CD4-positive, alpha-beta T cell (primary cell): ENCODE measurements around the gene R3HDM2. TPM values are rescaled to one million over a fixed set of nuclear protein-coding genes. Genes with fewer than 3 reads are reported as not detected.
A peak's percentile ranks its signal among the peaks of the same experiment; 100 is the strongest.

Experiments used
- ATAC-seq: fragments of 200-7000 bp; cut with Tn5 transposase; one replicate; pipeline ENCODE4 v1.10.0; 2022; ENCODE audit warnings: mild to moderate bottlenecking; ENCODE audit not compliant: poor library complexity
- CTCF ChIA-PET: fragments of 350-600 bp; sonication (Branson Sonifier 250); formaldehyde crosslinking; loops from one replicate; lab custom pipeline; 2021; ENCODE audit warnings: antibody characterized with exemption, inconsistent platforms; lab: Charles Lee
- POLR2A ChIA-PET: fragments of 350-600 bp; sonication (Branson Sonifier 250); formaldehyde crosslinking; loops from one replicate; lab custom pipeline; 2021; ENCODE audit warnings: antibody characterized with exemption, inconsistent platforms; lab: Charles Lee
- DNase-seq, 14 experiments: peaks; one replicate each; pipeline ENCODE4 v3.0.0-alpha.2; 2013 to 2020; ENCODE audit warnings: mixed read lengths in 2 of 14
- H3K27ac ChIP-seq, 2 donors: one replicate each; pipeline versions ENCODE4 v1.5.1 to v1.7.0; 2013; ENCODE audit warnings: low read length in 2 of 2, low read depth in 1 of 2, mild to moderate bottlenecking in 1 of 2
- H3K27me3 ChIP-seq, 2 experiments: 1 replicate in 1 of 2; 2 replicates in 1 of 2; pipeline versions ENCODE4 v1.6.1 to v1.7.0; 2013; ENCODE audit warnings: low read length in 2 of 2, control low read depth in 1 of 2, mild to moderate bottlenecking in 1 of 2, moderate library complexity in 1 of 2; ENCODE audit not compliant: insufficient read depth in 2 of 2, control insufficient read depth in 1 of 2
- H3K36me3 ChIP-seq: one replicate; pipeline ENCODE4 v1.6.1; 2013; ENCODE audit warnings: low read length, control low read depth; ENCODE audit not compliant: insufficient read depth
- H3K4me1 ChIP-seq: one replicate; pipeline ENCODE4 v1.6.1; 2013; ENCODE audit warnings: low read length, control low read depth; ENCODE audit not compliant: insufficient read depth
- H3K4me3 ChIP-seq: one replicate; pipeline ENCODE4 v1.5.1; 2013; ENCODE audit warnings: mild to moderate bottlenecking, low read length, moderate library complexity
- H3K9me3 ChIP-seq, 2 experiments: 1 replicate in 1 of 2; 2 replicates in 1 of 2; pipeline versions ENCODE4 v1.6.1 to v1.7.0; 2013; ENCODE audit warnings: low read length in 2 of 2, mild to moderate bottlenecking in 2 of 2, control low read depth in 1 of 2, moderate library complexity in 1 of 2; ENCODE audit not compliant: control insufficient read depth in 1 of 2, insufficient read depth in 1 of 2
- H3K27ac Mint-ChIP-seq: one replicate; pipeline ENCODE4 v1.8.0; 2020; ENCODE audit warnings: mixed read lengths
- H3K27me3 Mint-ChIP-seq: one replicate; pipeline ENCODE4 v1.8.0; 2021; ENCODE audit warnings: mixed read lengths
- H3K36me3 Mint-ChIP-seq: one replicate; pipeline ENCODE4 v1.8.0; 2021; ENCODE audit warnings: low read depth, mixed read lengths
- H3K4me1 Mint-ChIP-seq: one replicate; pipeline ENCODE4 v1.8.0; 2021; ENCODE audit warnings: low read depth, mixed read lengths
- H3K4me3 Mint-ChIP-seq: one replicate; pipeline ENCODE4 v1.8.0; 2020; ENCODE audit warnings: mild to moderate bottlenecking, mixed read lengths
- H3K9me3 Mint-ChIP-seq: one replicate; pipeline ENCODE4 v1.8.0; 2020; ENCODE audit warnings: mixed read lengths
- CTCF ChIP-seq: fragments of 200-600 bp; IDR thresholded peaks from one replicate; pipeline ENCODE4 v1.8.0; 2022; ENCODE audit warnings: antibody characterized with exemption, mild to moderate bottlenecking
- intact Hi-C, 2 experiments: fragments of 100-400 bp; cut with DNase I in 1 of 2; cut with micrococcal nuclease in 1 of 2; formaldehyde crosslinking; loops; one replicate each; pipeline versions ENCODE4 v1.15.1 to v1.9.0; 2023 to 2025; cut with DNase I, micrococcal nuclease
- total RNA-seq, 174 experiments: library from RNA in 2 of 174; stranded (reverse) in 2 of 174; gene quantifications; one replicate each; pipeline ENCODE4 v1.2.3 and lab custom pipeline; 2021 to 2026

The R3HDM2 gene
- total RNA-seq, 2 experiments from 2014 or later = 106 to 115 TPM

GRCh38 chr12:57233357-57234232, 197.2 kb downstream of the R3HDM2 start:
- H3K4me3 ChIP-seq = no peak overlapping the region
- no peaks in the 10 kb centered on the region for H3K9me3 Mint-ChIP-seq
- no peak for ATAC-seq
- H3K27me3 ChIP-seq = peaks cover 27 to 30% of the 10 kb centered on the region in 2 experiments
- H3K27ac ChIP-seq = peak overlapping the region in 1 of 2 donors; percentile 9
- peaks cover 28% of the 10 kb centered on the region for H3K27me3 Mint-ChIP-seq
- H3K9me3 ChIP-seq = peaks cover 0 to 17% of the 10 kb centered on the region in 2 experiments
- ChIA-PET CTCF (no interaction called here), POLR2A (interaction anchor here (1.8 kb wide), 1 partner anchor 9 kb away, joined by 6 read pairs; no protein-coding TSS in a partner anchor)
- intact Hi-C loops = loop anchor here in 1 of 2 experiments (5.0 kb wide), 1 partner anchor 151 kb away; no protein-coding TSS in a partner anchor
- peaks cover 48% of the 10 kb centered on the region for H3K36me3 Mint-ChIP-seq
- H3K4me1 Mint-ChIP-seq = peaks cover 66% of the 10 kb centered on the region
- no peak for TF ChIP-seq CTCF
- H3K36me3 ChIP-seq = peaks cover 39% of the 10 kb centered on the region
- H3K27ac Mint-ChIP-seq = no peak overlapping the region
- no peak overlapping the region for H3K4me3 Mint-ChIP-seq
- H3K4me1 ChIP-seq = peaks cover 73% of the 10 kb centered on the region
- no peak for DNase-seq

- no peak for TF ChIP-seq CTCF
- CTCF ChIA-PET = interaction anchor here (8.3 kb wide), 1 partner anchor 6 kb away, joined by 127 read pairs; a partner anchor contains a TSS
- peaks cover 0 to 8% of the 10 kb centered on the region in 2 experiments for H3K9me3 ChIP-seq
- peaks cover 48% of the 10 kb centered on the region for H3K36me3 Mint-ChIP-seq
- peaks cover 64% of the 10 kb centered on the region for H3K4me1 ChIP-seq
- peaks cover 39% of the 10 kb centered on the region for H3K36me3 ChIP-seq
- peaks cover 61% of the 10 kb centered on the region for H3K4me1 Mint-ChIP-seq
- no peak overlapping the region for H3K4me3 Mint-ChIP-seq
- no peak overlapping the region for H3K27ac ChIP-seq
- H3K9me3 Mint-ChIP-seq = no peaks in the 10 kb centered on the region
- POLR2A ChIA-PET = interaction anchor here (1.8 kb wide), 1 partner anchor 10 kb away, joined by 6 read pairs; no protein-coding TSS in a partner anchor
- DNase-seq (no peak), ATAC-seq (no peak)
- H3K27me3 Mint-ChIP-seq = peaks cover 21% of the 10 kb centered on the region
- peaks cover 13 to 18% of the 10 kb centered on the region in 2 experiments for H3K27me3 ChIP-seq
- intact Hi-C loops = loop anchor here in 1 of 2 experiments (5.0 kb wide), 1 partner anchor 150 kb away; no protein-coding TSS in a partner anchor
- no peak overlapping the region for H3K4me3 ChIP-seq
- no peak overlapping the region for H3K27ac Mint-ChIP-seq
Measured at GRCh38 chr12:57232156-57232756, 198.6 kb downstream of the R3HDM2 start.

DNA sequence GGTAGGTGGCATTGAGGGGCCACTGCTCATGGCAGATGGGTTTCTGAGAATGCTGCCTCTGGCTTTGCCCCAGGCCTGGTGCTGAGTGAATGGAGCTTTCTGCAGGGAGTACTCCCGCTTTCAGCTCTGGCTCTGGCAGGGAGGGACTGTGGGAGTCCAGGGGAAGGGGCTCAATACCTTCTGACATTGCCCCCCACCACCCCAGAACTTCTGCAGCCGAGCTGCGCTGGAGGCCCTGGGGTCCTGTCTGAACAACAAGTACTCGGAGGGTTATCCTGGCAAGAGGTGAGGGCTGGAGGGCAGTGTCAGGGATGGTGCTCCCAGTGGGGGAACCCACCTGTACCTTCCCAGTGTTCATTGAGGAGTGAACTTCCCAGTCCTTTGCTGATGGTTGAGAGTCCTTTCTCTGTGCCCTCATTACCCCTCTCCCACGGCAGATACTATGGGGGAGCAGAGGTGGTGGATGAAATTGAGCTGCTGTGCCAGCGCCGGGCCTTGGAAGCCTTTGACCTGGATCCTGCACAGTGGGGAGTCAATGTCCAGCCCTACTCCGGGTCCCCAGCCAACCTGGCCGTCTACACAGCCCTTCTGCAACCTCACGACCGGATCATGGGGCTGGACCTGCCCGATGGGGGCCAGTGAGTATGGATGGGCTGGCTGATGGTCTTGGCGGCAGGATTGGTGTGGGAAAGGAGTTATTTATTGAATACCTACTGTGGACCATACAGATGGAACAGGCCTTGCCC, 199.4 kb downstream of the R3HDM2 start:
- peaks cover 64% of the 10 kb centered on the region for H3K4me1 ChIP-seq
- Mint-ChIP-seq H3K9me3 (no peaks in the 10 kb centered on the region), H3K4me3 (peak overlapping the region; percentile 93), H3K4me1 (peaks cover 58% of the 10 kb centered on the region), H3K36me3 (peaks cover 48% of the 10 kb centered on the region), H3K27ac (no peak overlapping the region), H3K27me3 (peaks cover 19% of the 10 kb centered on the region)
- POLR2A ChIA-PET = interaction anchor here (1.3 to 2.7 kb wide), 2 partner anchors 8 to 10 kb away, joined by 3 to 48 read pairs; no protein-coding TSS in a partner anchor
- H3K27me3 ChIP-seq = peaks cover 9 to 17% of the 10 kb centered on the region in 2 experiments
- CTCF ChIA-PET = interaction anchor here (2.5 to 8.3 kb wide), 2 partner anchors 7 to 12 kb away, joined by 21 to 127 read pairs; a partner anchor contains a TSS
- no peak overlapping the region for H3K27ac ChIP-seq
- DNase-seq (no peak), ATAC-seq (no peak)
- intact Hi-C loops = loop anchor here in 1 of 2 experiments (5.0 kb wide), 1 partner anchor 149 kb away; no protein-coding TSS in a partner anchor
- peaks cover 39% of the 10 kb centered on the region for H3K36me3 ChIP-seq
- no peak for TF ChIP-seq CTCF
- H3K9me3 ChIP-seq = peaks cover 0 to 7% of the 10 kb centered on the region in 2 experiments
- peak overlapping the region; percentile 98 for H3K4me3 ChIP-seq
